GM12801 (cell line): ENCODE measurements around the gene SLF2.

Experiments
- CTCF ChIP-seq: IDR thresholded peaks from one replicate; pipeline ENCODE4 v1.5.1; 2011; ENCODE audit warnings: control low read depth; ENCODE audit not compliant: insufficient read length; ENCODE audit errors: extremely low read depth

Gene SLF2

DNA sequence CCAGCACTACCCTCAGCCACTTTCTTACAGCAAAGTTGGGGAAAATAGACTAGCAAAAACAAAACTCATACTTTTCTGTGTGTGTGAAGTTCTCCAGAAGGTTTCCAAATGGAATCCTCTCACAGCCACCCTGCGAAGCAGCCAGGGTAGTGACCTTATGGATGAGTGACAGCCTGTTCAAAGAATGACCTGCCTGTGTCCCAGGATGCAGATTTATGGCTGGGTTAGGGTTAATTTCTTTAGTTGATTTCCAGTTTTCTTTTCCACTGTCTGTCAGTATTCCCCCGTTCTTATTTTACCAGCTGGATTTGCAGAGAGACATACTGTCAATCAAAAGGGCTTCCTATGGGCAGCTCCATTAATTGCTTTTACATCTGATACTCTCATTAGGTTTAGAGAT, 54.1 kb downstream of the SLF2 start:
- TF ChIP-seq CTCF: no peak

- no peak for TF ChIP-seq CTCF
Observed at GRCh38 chr10:100967332-100967731, 54.6 kb downstream of the SLF2 start.

DNA sequence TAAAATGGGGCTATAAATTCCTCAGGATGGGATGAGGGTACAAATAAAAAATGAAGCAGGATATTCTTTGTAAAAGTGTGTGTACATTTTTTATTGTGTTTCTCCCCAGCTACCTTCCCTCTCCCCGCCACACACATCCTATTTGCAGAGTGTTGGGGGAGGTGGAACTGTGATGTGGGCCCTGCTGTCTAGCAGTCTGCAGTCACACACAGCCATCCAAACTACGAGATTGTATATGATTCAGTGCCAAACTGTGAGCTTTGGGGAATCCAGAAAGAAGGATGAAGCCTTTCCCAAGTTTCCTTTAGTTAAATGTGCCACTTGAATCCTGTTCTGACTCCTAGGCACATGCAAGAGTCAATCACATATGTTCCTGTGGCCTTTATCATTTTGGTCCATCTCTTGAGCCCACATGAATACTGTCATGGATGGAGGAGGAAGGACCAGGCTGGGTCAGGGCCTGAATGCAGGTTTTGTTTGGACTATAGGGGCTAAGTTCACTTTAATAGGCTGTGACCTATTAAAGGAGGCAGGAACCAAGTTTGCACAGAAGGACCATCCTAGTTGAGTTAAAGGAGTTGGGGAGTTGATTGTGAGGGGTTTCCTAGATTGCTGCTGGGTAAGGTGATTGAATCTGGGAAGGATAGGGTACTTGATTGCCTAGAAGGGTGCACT, 55.4 kb downstream of the SLF2 start:
- no peak for TF ChIP-seq CTCF

GRCh38 chr10:100968863-100969186, 56.1 kb downstream of the SLF2 start:
- no peak for TF ChIP-seq CTCF

DNA sequence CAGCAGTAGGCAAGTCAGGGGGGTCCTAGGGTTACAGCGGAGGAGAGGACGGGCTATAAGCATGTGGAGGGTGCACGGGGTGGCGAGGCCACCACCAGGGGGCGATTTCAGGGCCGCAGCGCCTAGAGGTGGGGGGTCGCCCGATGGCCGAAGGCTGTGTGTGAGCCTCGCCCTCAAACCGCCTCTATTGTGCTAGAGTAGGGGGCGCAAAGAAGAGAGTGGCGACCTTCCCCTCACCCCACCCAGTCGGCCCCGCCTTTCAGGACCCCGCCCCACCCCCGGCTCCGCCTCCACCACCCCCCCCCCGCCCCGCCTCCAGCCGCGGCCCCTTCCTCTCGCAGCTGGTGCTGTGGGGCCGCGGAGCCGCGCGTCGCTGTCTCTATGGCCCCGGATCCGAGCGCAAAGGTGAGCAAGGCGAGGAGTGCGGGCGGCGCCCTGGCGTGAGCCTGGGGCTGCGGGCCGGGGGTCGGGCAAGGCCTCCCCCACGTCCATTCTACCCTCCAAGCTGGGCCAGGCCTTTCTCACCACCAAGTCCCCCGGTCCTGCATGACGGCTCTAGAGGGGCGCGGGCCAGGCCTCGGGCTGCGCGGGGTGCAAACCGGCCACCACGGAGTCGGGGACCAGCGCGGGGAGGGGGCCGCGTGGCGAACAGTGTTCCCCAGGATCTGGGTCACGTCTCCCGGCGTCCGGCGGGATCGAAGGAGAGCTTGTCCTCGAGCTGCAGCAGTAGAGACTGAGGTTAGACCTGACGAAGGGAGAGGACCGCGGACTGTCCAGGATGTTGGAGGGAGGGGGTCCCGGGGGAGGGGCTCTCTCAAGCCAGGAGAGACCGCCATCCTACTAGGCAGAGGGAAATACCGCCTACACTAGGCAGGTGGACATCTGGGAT, 56.7 kb downstream of the SLF2 start, which contains the start of gene SEMA4G:
SEMA4G (plus strand) TSS at position 318 of the 889 bp plus-strand sequence. CDS start 3,409 bp downstream, outside the sequence.
- no peak for TF ChIP-seq CTCF

DNA sequence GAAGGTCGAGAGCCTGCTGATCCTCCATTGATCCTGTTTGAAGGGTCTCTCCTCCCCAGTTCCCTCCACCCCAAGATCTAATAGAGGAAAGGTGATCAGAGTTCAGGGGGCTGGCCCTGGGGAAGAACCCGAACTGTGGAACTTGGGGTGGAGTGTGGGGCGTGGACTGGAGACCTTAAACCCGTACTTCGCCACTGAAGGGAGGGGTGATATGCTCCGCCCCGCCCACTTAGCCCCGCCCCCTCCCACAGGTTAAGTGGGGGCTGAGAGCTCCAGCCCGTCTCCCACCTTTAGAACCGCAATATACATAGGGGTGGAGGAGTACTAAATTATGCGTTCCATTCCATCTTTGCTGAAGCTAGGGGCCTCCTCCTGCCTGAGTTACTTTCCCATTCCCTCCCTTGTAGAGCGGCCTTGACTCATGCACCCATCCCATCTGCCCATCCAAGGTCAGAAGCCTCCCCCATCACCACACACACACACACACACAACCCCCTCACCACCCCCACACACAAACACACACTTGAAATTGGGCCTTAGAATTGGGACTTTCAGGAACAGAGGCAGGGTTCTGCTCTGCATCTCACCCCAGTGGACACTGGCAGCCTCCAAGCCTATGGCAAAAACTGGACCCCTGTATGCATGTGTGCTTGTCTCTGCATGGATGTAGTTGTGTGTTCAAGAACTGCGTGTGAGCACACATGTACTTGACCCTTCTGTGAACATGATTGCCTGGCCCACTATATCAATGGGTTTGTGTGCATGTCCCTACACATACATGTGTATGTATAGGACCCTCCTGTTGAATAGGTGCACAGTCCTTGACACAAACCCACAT, 57.5 kb downstream of the SLF2 start:
- TF ChIP-seq CTCF: no peak
